ENCODE results near the gene RMI2.

Gene RMI2

GRCh38 chr16:11347831-11348230 lies 2.6 kb downstream of the RMI2 start:
- in situ Hi-C loops (cut with MboI; ENCODE audit: low sequenced_read_pairs): no loop called here

GRCh38 chr16:11348737-11349598 lies 3.7 kb downstream of the RMI2 start:
- DNase-seq (ENCODE audit: low spot score in 2 of 2): no peak
- H3K36me3 ChIP-seq (replicated peaks): peaks cover 13% of the 10 kb centered on the region
- H3K9me3 ChIP-seq: no peaks in the 10 kb centered on the region
- H3K27me3 ChIP-seq (ENCODE audit: low read depth): no peaks in the 10 kb centered on the region
- in situ Hi-C loops (cut with MboI; ENCODE audit: low sequenced_read_pairs): no loop called here
- peaks cover 7% of the 10 kb centered on the region for H3K4me1 ChIP-seq
- H3K4me3 ChIP-seq: no peak overlapping the region

More at GRCh38 chr16:11347831-11348230, 2.6 kb downstream of the RMI2 start:
- Histone ChIP-seq H3K36me3 (replicated peaks) (peaks cover 13% of the 10 kb centered on the region), H3K4me3 (no peak overlapping the region), H3K27me3 (ENCODE audit: low read depth) (no peaks in the 10 kb centered on the region), H3K9me3 (no peaks in the 10 kb centered on the region), H3K4me1 (peaks cover 7% of the 10 kb centered on the region)
- no peak for DNase-seq (ENCODE audit: low spot score in 2 of 2)

- Histone ChIP-seq H3K4me3 (no peak overlapping the region), H3K36me3 (replicated peaks) (peaks cover 13% of the 10 kb centered on the region), H3K9me3 (no peaks in the 10 kb centered on the region), H3K27me3 (ENCODE audit: low read depth) (no peaks in the 10 kb centered on the region), H3K4me1 (peaks cover 7% of the 10 kb centered on the region)
- in situ Hi-C loops (cut with MboI; ENCODE audit: low sequenced_read_pairs): no loop called here
- no peak for DNase-seq (ENCODE audit: low spot score in 2 of 2)
Measured at GRCh38 chr16:11349599-11350276, 4.5 kb downstream of the RMI2 start.

- peaks cover 13% of the 10 kb centered on the region for H3K36me3 ChIP-seq (replicated peaks)
- no peaks in the 10 kb centered on the region for H3K27me3 ChIP-seq (ENCODE audit: low read depth)
- peaks cover 7% of the 10 kb centered on the region for H3K4me1 ChIP-seq
- in situ Hi-C loops (cut with MboI; ENCODE audit: low sequenced_read_pairs): no loop called here
- H3K9me3 ChIP-seq: no peaks in the 10 kb centered on the region
- DNase-seq (ENCODE audit: low spot score in 2 of 2): no peak
- no peak overlapping the region for H3K4me3 ChIP-seq
Measured at GRCh38 chr16:11350519-11350918, 5.3 kb downstream of the RMI2 start.

GRCh38 chr16:11350921-11351335 lies 5.7 kb downstream of the RMI2 start:
- peaks cover 7% of the 10 kb centered on the region for H3K4me1 ChIP-seq
- in situ Hi-C loops (cut with MboI; ENCODE audit: low sequenced_read_pairs): no loop called here
- no peaks in the 10 kb centered on the region for H3K27me3 ChIP-seq (ENCODE audit: low read depth)
- no peak for DNase-seq (ENCODE audit: low spot score in 2 of 2)
- H3K9me3 ChIP-seq: no peaks in the 10 kb centered on the region
- no peak overlapping the region for H3K4me3 ChIP-seq
- peaks cover 13% of the 10 kb centered on the region for H3K36me3 ChIP-seq (replicated peaks)

GRCh38 chr16:11353158-11353557 lies 7.9 kb downstream of the RMI2 start:
- H3K9me3 ChIP-seq: no peaks in the 10 kb centered on the region
- H3K36me3 ChIP-seq (replicated peaks): peaks cover 7% of the 10 kb centered on the region
- H3K4me3 ChIP-seq: no peak overlapping the region
- no peak for DNase-seq (ENCODE audit: low spot score in 2 of 2)
- H3K4me1 ChIP-seq: peaks cover 4% of the 10 kb centered on the region
- in situ Hi-C loops (cut with MboI; ENCODE audit: low sequenced_read_pairs): no loop called here
- no peaks in the 10 kb centered on the region for H3K27me3 ChIP-seq (ENCODE audit: low read depth)

- no peak overlapping the region for H3K4me3 ChIP-seq
- peaks cover 7% of the 10 kb centered on the region for H3K36me3 ChIP-seq (replicated peaks)
- H3K9me3 ChIP-seq: no peaks in the 10 kb centered on the region
- in situ Hi-C loops (cut with MboI; ENCODE audit: low sequenced_read_pairs): no loop called here
- no peak for DNase-seq (ENCODE audit: low spot score in 2 of 2)
- H3K4me1 ChIP-seq: peaks cover 4% of the 10 kb centered on the region; the same call in 1 of the 2 replicates
- no peaks in the 10 kb centered on the region for H3K27me3 ChIP-seq (ENCODE audit: low read depth)
Measured at GRCh38 chr16:11354407-11354732, 9.1 kb downstream of the RMI2 start.

GRCh38 chr16:11354733-11355574 lies 9.7 kb downstream of the RMI2 start:
- no peaks in the 10 kb centered on the region for H3K27me3 ChIP-seq (ENCODE audit: low read depth)
- no peaks in the 10 kb centered on the region for H3K9me3 ChIP-seq
- in situ Hi-C loops (cut with MboI; ENCODE audit: low sequenced_read_pairs): no loop called here
- no peak for DNase-seq (ENCODE audit: low spot score in 2 of 2)
- H3K4me3 ChIP-seq: no peak overlapping the region
- no peaks in the 10 kb centered on the region for H3K4me1 ChIP-seq
- H3K36me3 ChIP-seq (replicated peaks): peaks cover 7% of the 10 kb centered on the region

- H3K4me1 ChIP-seq: no peaks in the 10 kb centered on the region
- peaks cover 7% of the 10 kb centered on the region for H3K36me3 ChIP-seq (replicated peaks)
- DNase-seq (ENCODE audit: low spot score in 2 of 2): no peak
- H3K9me3 ChIP-seq: no peaks in the 10 kb centered on the region
- no peaks in the 10 kb centered on the region for H3K27me3 ChIP-seq (ENCODE audit: low read depth)
- H3K4me3 ChIP-seq: no peak overlapping the region
- in situ Hi-C loops (cut with MboI; ENCODE audit: low sequenced_read_pairs): no loop called here
Measured at GRCh38 chr16:11355862-11356261, 10.6 kb downstream of the RMI2 start.

- H3K4me3 ChIP-seq: no peak overlapping the region
- in situ Hi-C loops (cut with MboI; ENCODE audit: low sequenced_read_pairs): no loop called here
- H3K36me3 ChIP-seq (replicated peaks): peaks cover under 1% of the 10 kb centered on the region; the same call in 1 of the 2 replicates
- H3K4me1 ChIP-seq: no peaks in the 10 kb centered on the region
- no peaks in the 10 kb centered on the region; the same call in 1 of the 2 replicates for H3K27me3 ChIP-seq (ENCODE audit: low read depth)
- no peaks in the 10 kb centered on the region for H3K9me3 ChIP-seq
- DNase-seq (ENCODE audit: low spot score in 2 of 2): peak; percentile 37 to 80
Measured at GRCh38 chr16:11356573-11357331, 11.5 kb downstream of the RMI2 start.

- in situ Hi-C loops (cut with MboI; ENCODE audit: low sequenced_read_pairs): no loop called here
- H3K4me1 ChIP-seq: no peaks in the 10 kb centered on the region
Measured at GRCh38 chr16:11358531-11358930, 13.3 kb downstream of the RMI2 start.

GRCh38 chr16:11359370-11359769 lies 14.1 kb downstream of the RMI2 start:
- in situ Hi-C loops (cut with MboI; ENCODE audit: low sequenced_read_pairs): no loop called here

More at GRCh38 chr16:11358531-11358930, 13.3 kb downstream of the RMI2 start:
- Histone ChIP-seq H3K9me3 (no peaks in the 10 kb centered on the region), H3K36me3 (replicated peaks) (no peaks in the 10 kb centered on the region), H3K27me3 (ENCODE audit: low read depth) (no peaks in the 10 kb centered on the region; the same call in 1 of the 2 replicates), H3K4me3 (no peak overlapping the region)
- no peak for DNase-seq (ENCODE audit: low spot score in 2 of 2)

More at GRCh38 chr16:11359370-11359769, 14.1 kb downstream of the RMI2 start:
- no peak for DNase-seq (ENCODE audit: low spot score in 2 of 2)
- no peaks in the 10 kb centered on the region; the same call in 1 of the 2 replicates for H3K27me3 ChIP-seq (ENCODE audit: low read depth)
- no peaks in the 10 kb centered on the region for H3K36me3 ChIP-seq (replicated peaks)
- H3K4me3 ChIP-seq: no peak overlapping the region
- H3K4me1 ChIP-seq: peaks cover under 1% of the 10 kb centered on the region; the same call in 1 of the 2 replicates
- no peaks in the 10 kb centered on the region for H3K9me3 ChIP-seq
